HG03108 (cell line): ENCODE results near the gene ZNF765.
"Not testable (repeated sequence)": the region's sequence is repeated elsewhere in the genome, so short reads cannot be mapped to it uniquely, and the experiment has no call there.

Source experiments
- ATAC-seq: cut with Tn5 transposase; IDR thresholded peaks from one replicate; pipeline ENCODE4 v1.9.1; 2021; ENCODE audit warnings: moderate library complexity; ENCODE audit not compliant: unreplicated experiment

ZNF765 gene

DNA sequence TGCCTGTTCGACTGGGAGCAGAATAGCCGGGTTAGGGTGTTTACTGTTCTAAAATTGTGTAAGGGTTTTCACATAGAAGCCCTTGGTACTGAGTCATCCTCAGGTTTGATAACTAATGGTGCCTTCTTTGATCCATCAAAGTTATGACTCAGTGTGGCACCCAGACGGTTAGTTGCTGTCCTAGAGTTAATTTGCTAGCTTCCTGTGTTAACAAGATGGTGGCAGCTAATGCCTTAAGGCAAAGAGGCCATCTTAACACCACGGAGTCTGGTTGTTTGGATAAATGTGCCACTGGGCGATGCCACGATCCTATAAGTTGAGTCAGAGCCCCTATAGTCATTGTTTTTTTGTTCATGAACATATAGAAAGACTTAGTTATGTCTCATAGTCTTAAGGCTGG lies 80.5 kb downstream of the ZNF765 start:
- ATAC-seq = not testable (repeated sequence)
